GM13976 (cell line): ENCODE measurements around the gene KIAA1614.

ENCODE experiments used
- DNase-seq: peaks from one replicate; pipeline ENCODE4 v3.0.0; 2012; ENCODE audit warnings: low spot score
- in situ Hi-C: fragments of 300-500 bp; cut with MboI; formaldehyde crosslinking; loops from one replicate; pipeline ENCODE4 v1.12.0; 2022; ENCODE audit warnings: low sequenced_read_pairs, mixed read lengths, inconsistent platforms; ENCODE audit not compliant: unreplicated experiment
- TF ChIP-seq, protein P1 (sequence below): IDR thresholded peaks from 2 replicates; pipeline ENCODE4 v1.5.1; 2012; ENCODE audit warnings: borderline replicate concordance, mild to moderate bottlenecking; ENCODE audit not compliant: insufficient read depth; ENCODE audit errors: extremely low read depth, missing control alignments, control extremely low read depth

Gene KIAA1614

GRCh38 chr1:180946056-180946455 lies 33.4 kb downstream of the KIAA1614 start:
- in situ Hi-C loops = no loop called here
- TF ChIP-seq, protein P1, sequence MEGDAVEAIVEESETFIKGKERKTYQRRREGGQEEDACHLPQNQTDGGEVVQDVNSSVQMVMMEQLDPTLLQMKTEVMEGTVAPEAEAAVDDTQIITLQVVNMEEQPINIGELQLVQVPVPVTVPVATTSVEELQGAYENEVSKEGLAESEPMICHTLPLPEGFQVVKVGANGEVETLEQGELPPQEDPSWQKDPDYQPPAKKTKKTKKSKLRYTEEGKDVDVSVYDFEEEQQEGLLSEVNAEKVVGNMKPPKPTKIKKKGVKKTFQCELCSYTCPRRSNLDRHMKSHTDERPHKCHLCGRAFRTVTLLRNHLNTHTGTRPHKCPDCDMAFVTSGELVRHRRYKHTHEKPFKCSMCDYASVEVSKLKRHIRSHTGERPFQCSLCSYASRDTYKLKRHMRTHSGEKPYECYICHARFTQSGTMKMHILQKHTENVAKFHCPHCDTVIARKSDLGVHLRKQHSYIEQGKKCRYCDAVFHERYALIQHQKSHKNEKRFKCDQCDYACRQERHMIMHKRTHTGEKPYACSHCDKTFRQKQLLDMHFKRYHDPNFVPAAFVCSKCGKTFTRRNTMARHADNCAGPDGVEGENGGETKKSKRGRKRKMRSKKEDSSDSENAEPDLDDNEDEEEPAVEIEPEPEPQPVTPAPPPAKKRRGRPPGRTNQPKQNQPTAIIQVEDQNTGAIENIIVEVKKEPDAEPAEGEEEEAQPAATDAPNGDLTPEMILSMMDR = no peak
- DNase-seq = no peak

GRCh38 chr1:180946541-180947498 lies 34.1 kb downstream of the KIAA1614 start:
- TF ChIP-seq, protein P1 = no peak
- no peak for DNase-seq
- in situ Hi-C loops = no loop called here

- in situ Hi-C loops = no loop called here
- TF ChIP-seq, protein P1 = no peak
- DNase-seq = no peak
These were observed 34.8 kb downstream of the KIAA1614 start for GRCh38 chr1:180947499-180947885.

DNA sequence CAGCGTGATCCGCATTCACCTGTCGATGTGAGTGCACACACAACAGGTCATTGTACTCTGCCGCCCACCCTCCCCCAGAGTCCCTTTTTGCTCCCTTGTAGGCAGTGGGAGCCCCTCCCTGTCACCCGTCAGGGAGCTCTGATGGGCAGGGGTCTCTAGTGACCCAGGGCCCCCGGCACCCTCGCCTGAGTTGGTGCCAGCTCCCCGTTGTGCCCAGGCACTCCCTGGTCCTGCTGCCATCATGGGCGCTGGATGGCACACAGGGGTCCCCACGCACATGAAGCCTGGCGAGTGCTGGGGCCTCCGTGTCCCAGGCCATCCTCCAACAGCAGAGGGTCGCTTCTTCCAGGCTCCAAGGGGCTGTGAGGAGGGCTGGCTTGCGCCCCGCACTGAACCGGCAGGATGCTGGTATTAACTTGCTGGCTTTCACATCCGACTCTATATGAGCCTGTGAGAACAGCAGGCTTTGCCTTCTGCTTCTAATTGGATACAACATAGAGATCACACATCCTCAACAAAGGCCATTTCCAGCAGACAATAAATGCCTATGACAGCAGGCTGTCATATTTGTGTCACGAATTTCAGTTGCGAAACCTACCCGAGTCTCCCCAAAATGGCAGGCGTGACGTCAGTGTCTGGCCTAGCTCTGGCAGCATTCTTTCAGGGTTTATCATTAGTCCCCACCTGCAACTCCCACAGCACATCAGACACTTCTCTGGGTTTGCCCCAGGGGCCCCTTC lies 35.4 kb downstream of the KIAA1614 start:
- in situ Hi-C loops = no loop called here
- TF ChIP-seq, protein P1 = no peak
- no peak for DNase-seq

DNA sequence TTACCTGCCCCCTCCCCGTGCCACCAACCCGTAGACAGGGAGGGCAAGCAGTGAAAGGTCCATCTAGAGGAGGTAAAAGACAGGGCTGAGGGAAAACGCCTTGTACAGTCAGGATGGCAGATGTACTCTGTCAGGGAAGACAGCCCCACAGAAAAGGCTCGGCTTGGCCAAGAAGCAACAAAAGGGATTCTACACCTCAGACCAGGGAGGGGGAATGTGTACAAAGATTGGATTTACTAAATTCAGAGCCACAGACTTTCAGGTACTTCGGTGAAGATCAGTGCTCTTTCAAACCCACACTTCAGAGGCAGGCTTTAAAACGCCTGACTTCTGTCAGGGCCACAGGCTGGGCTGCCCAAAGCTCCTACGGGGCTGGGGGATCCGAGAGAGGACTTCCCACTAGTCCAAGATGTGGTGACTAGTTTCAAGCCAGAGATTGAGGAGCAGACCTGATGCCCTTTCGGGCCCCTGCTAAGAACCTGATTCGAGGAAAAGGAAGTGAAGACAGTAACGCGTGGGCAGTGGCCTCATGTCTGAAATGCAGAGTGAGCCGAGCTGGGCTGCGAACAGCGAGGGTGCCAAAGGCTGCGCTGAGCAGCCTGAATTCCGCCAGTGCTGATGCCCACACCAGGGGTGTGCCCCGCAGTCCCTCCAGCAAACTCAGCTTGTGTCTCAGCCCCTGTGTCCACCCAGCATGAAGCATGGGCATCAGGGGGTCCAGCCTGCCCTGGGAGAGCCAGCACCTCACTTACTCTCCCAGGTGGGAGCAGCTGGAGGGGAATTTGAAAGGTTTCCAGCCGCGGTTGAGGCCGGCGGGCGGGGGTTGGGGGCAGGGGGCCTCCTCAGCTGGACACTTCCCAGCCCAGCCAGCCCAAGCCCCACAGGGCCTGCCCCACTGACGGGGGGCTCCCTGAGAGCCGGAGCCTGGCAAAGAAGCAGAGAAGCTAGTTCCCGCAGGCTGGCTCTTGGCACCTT lies 36.2 kb downstream of the KIAA1614 start:
- no peak for DNase-seq
- in situ Hi-C loops = no loop called here
- TF ChIP-seq, protein P1 = no peak

- in situ Hi-C loops = no loop called here
- DNase-seq = no peak
- TF ChIP-seq, protein P1 = no peak
These were observed 36.9 kb downstream of the KIAA1614 start for GRCh38 chr1:180949616-180950000.
